T follicular helper cell (primary cell): ENCODE results near the gene PITPNM3.

Experiments used
- DNase-seq: peaks from one replicate; pipeline ENCODE4 v3.0.0-alpha.2; 2020; ENCODE audit warnings: low read depth

Gene PITPNM3

DNA sequence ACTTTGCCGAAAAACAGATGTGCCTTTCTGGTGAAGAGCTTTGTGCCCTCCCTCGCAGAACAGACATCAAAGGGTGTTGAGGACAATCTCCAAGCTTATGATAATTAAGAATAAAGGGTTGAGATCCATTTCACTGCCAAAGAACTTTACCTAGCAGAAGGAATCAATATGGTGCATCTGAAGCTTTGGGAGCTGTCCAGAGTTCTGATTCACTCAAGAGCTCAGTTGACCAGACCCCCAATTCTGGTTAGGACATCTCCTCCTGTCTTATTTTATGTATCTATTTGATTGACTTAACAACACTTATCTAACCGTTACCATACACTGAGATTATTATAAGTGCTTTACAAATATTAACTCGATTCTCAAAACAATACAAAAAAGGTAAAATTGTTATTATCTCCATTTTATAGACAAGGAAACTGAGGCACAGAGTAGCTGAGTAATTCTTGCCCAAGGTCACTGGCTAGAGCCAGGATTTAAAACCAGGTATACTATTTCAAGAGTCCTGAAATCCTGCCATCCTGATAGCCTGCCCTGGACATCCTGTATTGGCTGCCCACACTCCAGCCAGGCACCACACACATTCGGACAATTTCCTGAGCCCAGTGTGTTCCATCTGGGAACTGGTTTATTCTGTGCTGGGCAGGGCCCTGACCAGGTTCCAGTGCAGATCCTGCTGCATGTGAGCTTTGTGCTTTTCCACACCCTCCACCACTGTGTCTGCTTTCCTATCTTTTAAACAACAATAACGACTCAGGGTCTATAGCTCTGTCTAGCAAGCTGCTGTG, 29.8 kb downstream of the PITPNM3 start:
- no peak for DNase-seq

GRCh38 chr17:6525731-6526130, 30.6 kb downstream of the PITPNM3 start:
- DNase-seq = no peak

DNA sequence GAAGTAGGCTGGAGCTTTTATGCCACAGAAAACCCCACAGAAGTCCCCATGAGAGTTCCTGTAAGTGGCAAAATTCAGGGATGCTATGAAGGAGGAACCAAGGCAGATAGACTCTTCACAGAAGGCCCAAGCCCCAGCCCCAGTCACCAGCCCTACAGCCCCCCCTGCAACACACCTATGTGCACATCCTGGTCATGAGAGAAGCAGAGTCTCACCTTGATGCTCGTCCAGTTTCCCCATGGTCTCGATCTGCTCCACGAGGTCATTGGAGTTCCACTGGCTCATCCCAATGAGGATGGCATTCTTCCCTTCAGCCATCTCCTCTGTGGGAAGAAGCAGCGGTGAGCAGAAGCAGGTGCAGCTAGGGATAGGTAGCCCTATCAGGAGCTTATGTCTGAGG, 31.2 kb downstream of the PITPNM3 start:
- no peak for DNase-seq

- DNase-seq = no peak
Observed at GRCh38 chr17:6524520-6524919, 31.8 kb downstream of the PITPNM3 start.

DNA sequence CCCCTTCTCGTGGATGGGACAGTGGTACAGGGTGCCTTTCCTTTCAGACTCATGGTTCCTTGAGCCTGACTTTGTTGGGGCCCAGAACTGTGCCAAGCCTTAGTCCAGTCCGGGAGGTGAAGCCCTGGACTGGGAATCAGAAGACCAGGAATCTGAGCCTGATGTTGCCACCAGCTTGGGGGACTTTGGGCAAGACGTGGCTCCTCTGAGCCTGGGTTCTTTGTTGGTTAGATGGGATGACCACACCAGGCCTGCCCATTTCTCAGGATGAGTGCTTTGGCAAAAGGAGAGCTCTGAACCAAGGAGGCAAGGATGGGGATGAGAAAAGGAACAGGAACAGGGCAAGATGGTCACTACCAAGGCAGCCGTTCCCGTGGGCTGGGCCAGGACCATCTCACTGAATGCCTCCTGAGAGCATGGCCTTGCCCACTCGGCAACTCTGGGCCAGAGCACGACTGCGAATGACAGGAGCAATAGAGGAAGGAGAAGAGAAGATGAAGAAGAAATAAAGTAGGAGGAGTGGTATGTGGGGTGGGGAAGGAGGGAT, 32.5 kb downstream of the PITPNM3 start:
- no peak for DNase-seq

DNA sequence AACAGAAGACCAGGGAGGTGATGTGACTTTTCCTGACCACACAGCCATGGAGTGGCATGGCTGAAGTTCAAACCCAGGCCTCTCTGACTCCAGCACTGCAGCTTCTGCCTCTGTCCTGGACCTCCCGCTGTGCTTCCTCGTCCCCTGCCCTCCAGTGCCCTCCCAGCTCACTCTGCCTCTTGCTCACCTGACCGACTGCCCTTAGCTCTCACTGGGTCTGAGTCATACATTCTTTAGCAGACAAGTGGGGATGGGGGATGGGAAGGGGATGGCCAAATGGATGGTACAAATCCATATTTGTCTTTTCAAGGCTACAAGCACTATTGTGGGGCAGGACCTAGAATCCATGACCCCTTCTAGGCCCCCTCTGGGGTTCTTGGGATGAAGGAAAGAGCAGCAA, 33.0 kb downstream of the PITPNM3 start:
- no peak for DNase-seq

DNA sequence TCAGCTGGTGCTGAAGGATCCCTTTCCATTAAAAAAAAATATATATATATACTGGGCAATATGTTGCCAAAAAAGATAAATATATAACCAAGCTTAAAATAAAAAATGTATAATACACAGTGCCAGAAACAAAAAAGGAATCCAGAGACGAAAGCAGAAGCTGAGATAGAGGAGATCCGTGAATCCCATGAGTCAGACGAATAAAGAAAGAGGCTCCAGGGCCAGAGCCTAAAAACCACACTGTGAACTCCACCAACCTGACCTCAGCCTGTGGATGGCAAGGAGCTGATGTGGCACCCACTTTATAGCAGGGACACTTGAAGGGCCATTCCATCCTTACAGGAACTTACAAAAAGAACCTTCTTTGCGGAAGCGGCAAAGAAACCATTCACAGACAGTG, 34.8 kb downstream of the PITPNM3 start:
- DNase-seq = no peak

DNA sequence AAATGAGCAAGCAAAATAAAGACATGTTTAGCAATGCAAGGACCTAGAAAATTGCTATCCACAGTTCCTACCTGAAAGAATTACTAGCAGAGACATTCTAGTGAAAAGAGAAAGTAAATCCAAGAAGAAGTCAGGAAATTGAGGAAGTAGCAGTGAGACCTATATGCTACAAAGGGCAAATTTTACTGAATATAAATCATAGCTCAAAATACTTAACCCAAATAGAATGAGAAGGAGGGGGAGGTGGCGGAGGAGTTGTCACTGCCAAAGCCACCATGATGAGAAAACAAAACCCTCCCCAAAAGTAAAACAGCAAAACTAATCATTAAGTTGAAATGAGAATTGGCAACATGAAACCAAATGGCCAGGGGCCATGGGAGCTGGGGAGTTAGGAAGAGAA, 39.3 kb downstream of the PITPNM3 start:
- DNase-seq = no peak

DNA sequence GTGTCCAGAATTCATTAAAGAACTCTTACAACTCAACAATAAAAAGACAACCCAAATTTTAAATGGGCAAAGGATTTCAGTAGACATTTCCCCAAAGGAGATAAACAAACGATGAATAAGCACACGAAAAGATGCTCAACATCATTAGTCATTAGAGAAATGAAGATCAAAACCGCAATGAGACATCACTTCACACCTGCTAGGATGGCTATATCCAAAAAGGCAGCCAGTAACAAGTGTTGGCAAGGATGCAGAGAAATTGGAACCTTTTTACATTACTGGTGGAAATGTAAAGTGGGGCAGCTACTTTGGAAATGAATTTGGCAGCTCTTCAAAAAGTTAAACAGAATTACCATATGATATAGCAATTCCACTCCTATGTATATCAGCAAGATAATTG, 42.0 kb downstream of the PITPNM3 start:
- DNase-seq = no peak

- DNase-seq = no peak
Observed at GRCh38 chr17:6512552-6512951, 43.8 kb downstream of the PITPNM3 start.

DNA sequence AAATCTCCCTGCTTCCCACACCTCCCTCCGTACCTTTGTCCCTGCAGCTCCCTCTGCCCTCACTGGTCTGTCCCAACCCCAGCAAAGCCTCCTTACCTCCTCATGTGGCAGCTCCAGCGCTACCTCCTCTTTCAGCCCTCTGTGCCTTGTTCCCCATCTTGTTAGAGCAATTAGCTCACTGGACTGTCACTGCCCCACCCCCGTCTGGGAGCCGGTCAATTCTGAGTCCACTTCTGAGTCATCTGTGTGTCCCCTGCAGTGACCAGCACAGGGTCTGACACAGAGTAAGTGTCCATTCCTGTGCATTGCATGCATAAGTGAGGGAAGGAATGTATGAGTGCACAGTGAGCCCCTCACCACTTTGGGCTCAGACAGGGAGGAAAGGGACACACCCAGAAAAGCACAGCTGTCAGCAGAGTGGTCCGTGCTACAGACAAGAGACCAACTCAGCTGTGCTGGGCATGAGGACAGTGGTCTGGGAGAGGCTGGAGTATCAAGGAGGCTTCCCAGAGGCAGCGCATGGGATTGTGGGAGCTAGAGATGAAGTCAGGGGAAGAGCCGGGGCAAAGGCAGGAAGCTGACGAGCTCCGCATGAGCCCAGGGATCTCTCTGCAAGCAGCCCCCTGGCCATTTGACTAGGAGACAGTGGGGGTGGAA, 45.9 kb downstream of the PITPNM3 start:
- DNase-seq = no peak

DNA sequence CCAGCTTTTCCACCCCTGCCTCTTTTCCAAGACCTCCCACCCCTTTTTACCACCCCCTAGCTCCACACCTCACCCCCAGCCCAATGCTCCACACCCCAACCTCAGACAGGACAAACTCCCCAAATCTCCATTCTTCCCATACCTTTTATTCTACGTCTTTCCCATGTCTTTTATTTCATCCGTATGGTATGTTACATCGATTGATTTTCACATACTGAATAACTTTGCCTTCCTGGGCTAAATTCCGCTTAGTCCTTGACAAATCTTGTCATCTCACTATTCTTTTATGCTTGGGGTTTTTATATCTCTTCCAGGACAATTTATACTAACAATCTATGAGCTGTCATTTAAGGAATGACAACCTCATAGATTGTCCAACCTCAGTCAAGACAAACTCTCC, 46.4 kb downstream of the PITPNM3 start:
- no peak for DNase-seq

GRCh38 chr17:6509031-6509771, 47.2 kb downstream of the PITPNM3 start:
- no peak for DNase-seq

DNA sequence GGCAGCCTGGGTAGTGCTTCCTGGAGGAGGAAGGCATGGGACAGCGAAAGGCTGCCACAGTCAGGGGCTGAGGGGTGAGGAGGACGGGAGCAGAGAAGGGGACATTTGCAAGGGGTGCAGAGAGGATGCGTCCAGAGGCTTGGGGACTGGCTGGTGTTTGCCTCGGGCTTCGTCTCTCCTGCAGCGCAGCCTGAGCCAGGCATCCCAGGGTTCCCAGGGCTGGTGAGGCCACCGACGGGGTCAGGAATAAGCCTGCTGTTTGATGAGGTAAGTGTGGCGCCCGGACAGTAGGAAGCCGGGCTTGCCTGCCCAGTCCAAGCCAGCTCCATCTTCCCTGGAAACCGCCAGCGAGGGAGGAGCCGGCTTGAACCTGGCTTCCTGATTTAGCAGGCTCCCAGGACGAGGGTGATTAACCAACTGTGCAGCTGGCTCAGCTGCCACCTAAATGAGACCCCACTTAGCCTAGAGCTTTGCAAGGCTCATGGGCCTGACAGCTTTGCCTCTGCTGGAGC, 47.8 kb downstream of the PITPNM3 start:
- no peak for DNase-seq

DNA sequence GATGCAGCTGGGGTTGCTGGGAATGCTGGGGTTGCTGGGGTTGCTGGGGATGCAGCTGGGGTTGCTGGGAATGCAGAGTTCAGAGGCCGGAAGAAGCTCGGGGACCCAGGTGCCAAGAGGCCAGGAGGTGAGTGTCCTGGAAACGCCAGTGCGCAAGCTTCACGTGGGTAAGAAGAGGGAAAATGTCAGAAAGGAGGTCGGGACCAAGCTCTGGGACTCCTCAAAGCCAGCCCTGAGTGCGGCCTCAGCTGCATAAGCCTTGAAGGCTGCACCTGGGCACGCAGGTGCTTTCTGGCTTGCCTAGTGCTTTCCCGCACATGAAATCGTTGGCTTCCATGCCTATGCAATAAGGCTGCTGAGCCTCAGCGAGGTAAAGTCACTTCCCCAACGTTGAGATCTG, 48.3 kb downstream of the PITPNM3 start:
- no peak for DNase-seq

DNA sequence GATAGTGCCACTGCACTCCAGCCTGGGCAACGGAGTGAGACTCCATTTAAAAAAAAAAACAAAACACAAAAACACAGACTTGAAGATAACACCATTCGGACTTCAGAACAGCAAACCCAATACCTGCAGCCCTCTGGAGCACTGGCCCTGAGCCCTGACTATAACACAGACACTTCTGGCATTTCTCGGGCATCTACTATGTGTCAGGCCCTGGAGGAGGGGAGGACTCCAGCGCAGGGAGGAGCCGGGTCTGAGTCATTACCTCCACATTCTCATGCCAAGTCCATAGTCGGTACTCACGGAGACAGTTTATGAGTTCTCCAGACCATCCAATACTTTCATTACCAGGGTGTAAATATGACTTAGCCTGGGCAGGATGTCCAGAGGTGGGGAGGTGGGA, 48.8 kb downstream of the PITPNM3 start:
- no peak for DNase-seq

DNA sequence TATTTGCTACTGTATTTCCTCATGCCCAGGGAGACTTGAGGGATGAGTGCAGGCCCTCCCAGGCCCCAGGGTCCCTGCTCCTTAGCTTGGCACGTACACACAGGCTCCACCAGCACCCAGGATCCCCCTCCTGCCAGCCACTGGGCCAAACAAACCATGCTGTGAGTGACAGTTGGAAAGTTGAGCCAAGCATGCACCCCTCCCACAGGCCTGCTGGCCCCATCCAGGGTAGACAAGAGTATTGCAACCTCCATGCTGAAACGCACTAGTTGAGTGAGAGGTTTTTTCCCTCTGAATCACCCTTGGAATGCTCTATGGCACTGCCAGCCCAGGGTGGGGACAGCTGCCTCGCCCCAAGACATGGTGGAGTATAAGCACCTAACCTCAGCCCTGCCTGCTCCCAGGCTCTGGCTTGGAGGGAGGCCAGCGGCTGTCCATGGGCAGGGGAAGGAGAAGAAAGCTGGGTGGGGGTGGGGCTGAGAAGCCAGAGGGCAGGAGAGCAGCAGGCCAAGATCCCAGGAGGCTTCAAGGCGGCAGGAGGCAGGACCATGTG, 49.6 kb downstream of the PITPNM3 start:
- no peak for DNase-seq

- no peak for DNase-seq
Observed at GRCh38 chr17:6505425-6506142, 50.8 kb downstream of the PITPNM3 start.

- DNase-seq = no peak
Observed at GRCh38 chr17:6503641-6504195, 52.6 kb downstream of the PITPNM3 start.

DNA sequence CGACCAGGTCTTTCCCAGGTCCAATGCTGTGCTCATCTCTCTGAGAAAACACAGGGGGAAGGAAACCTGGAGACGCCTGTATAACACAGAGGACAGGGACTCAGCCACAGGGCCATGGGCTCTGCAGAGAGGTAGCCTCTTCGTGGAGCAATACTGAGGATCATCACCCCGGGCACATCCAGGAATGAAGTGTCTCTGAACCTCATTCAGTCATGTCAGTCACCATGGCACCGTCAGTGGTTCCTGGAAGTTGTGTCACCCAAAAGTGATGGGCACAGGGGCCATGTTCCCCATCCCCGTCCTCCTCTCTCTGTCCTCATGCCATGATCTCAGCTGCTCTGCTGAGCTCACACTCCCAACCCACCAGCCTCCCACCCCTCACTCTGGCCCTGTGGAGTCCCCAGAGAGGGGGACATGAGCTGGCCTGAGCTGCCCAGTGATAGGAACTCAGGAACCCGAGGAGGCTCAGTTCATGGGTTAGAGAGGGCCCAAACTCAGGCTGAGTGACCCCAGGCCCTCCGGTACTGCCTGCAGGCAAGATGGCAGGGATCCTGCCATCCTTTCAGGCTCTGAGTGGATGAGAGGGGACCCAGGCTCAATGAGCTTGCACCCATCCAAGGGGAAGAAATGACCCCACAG, 53.4 kb downstream of the PITPNM3 start:
- DNase-seq = no peak

GRCh38 chr17:6502142-6502541, 54.2 kb downstream of the PITPNM3 start:
- no peak for DNase-seq
